CD14-positive monocyte (primary cell): Measurements from ENCODE around the gene ACSF3. TPM values are rescaled to one million over a fixed set of nuclear protein-coding genes. Genes with fewer than 3 reads are reported as not detected.
"Not testable (repeated sequence)": the region's sequence is repeated elsewhere in the genome, so short reads cannot be mapped to it uniquely, and the experiment has no call there.

ENCODE experiments used
- DNase-seq, 3 donors: peaks; one replicate each; pipeline ENCODE4 v3.0.0-alpha.2; 2011 to 2022
- H2AFZ ChIP-seq: 2 replicates; pipeline ENCODE4 v1.6.0; 2012; ENCODE audit warnings: mild to moderate bottlenecking, low read depth, low read length, inconsistent platforms; ENCODE audit not compliant: insufficient read depth, poor library complexity, severe bottlenecking
- H3K27ac ChIP-seq, 2 donors: 1 replicate in 1 of 2; 2 replicates in 1 of 2; pipeline ENCODE4 v1.5.1; 2012 to 2013; ENCODE audit warnings: low read length in 2 of 2, control low read depth in 1 of 2, inconsistent platforms in 1 of 2, low read depth in 1 of 2, mild to moderate bottlenecking in 1 of 2
- H3K27me3 ChIP-seq, 2 donors: one replicate each; pipeline versions ENCODE4 v1.6.0 to v1.6.1; 2011 to 2013; ENCODE audit warnings: low read length in 2 of 2; ENCODE audit not compliant: control insufficient read depth in 2 of 2, insufficient read depth in 2 of 2
- H3K36me3 ChIP-seq, 2 donors: replicated peaks in 1 of 2; 1 replicate in 1 of 2; 2 replicates in 1 of 2; pipeline versions ENCODE4 v1.5.1 to v1.6.1; 2012 to 2013; ENCODE audit warnings: low read length in 2 of 2, control low read depth in 1 of 2, inconsistent platforms in 1 of 2, mild to moderate bottlenecking in 1 of 2; ENCODE audit not compliant: insufficient read depth in 2 of 2, control insufficient read depth in 1 of 2
- H3K4me1 ChIP-seq, 2 donors: 1 replicate in 1 of 2; 2 replicates in 1 of 2; pipeline versions ENCODE4 v1.5.1 to v1.6.1; 2012 to 2013; ENCODE audit warnings: low read length in 2 of 2, control low read depth in 1 of 2, inconsistent platforms in 1 of 2, mild to moderate bottlenecking in 1 of 2, moderate library complexity in 1 of 2; ENCODE audit not compliant: insufficient read depth in 2 of 2, control insufficient read depth in 1 of 2
- H3K4me2 ChIP-seq: replicated peaks from 2 replicates; pipeline ENCODE3; 2012; ENCODE audit warnings: low read length, moderate library complexity, mild to moderate bottlenecking; ENCODE audit not compliant: poor library complexity, severe bottlenecking; ENCODE audit errors: extremely low read depth
- H3K4me3 ChIP-seq, 3 experiments: fragments of 200-600 bp in 1 of 3; sonication (generic) in 1 of 3; replicated peaks in 1 of 3; 1 replicate in 2 of 3; 2 replicates in 1 of 3; pipeline ENCODE4 v1.5.1; 2011 to 2013; ENCODE audit warnings: low read length in 3 of 3, mild to moderate bottlenecking in 3 of 3, control low read depth in 2 of 3, low read depth in 2 of 3, inconsistent platforms in 1 of 3, moderate library complexity in 1 of 3
- H3K79me2 ChIP-seq: 2 replicates; pipeline ENCODE4 v1.6.0; 2012; ENCODE audit warnings: mild to moderate bottlenecking, control low read depth, inconsistent platforms, low read length, moderate library complexity; ENCODE audit not compliant: insufficient read depth
- H3K9ac ChIP-seq: 2 replicates; pipeline ENCODE4 v1.6.0; 2017; ENCODE audit warnings: low read length, mild to moderate bottlenecking; ENCODE audit not compliant: insufficient read depth, poor library complexity, severe bottlenecking
- H3K9me3 ChIP-seq, 2 donors: replicated peaks in 1 of 2; 1 replicate in 1 of 2; 2 replicates in 1 of 2; pipeline versions ENCODE4 v1.5.1 to v1.6.1; 2012 to 2013; ENCODE audit warnings: low read length in 2 of 2, control low read depth in 1 of 2; ENCODE audit not compliant: control insufficient read depth in 1 of 2, insufficient read depth in 1 of 2
- H4K20me1 ChIP-seq: 2 replicates; pipeline ENCODE4 v1.6.0; 2012; ENCODE audit warnings: mild to moderate bottlenecking, low read length, control low read depth, moderate library complexity; ENCODE audit not compliant: insufficient read depth
- H3K27ac Mint-ChIP-seq, 7 donors: one replicate each; pipeline ENCODE4 v1.8.0; 2020; ENCODE audit warnings: mild to moderate bottlenecking in 7 of 7, mixed read lengths in 7 of 7, moderate library complexity in 6 of 7, inconsistent platforms in 2 of 7
- H3K27me3 Mint-ChIP-seq, 3 donors: one replicate each; pipeline ENCODE4 v1.8.0; 2021 to 2022; ENCODE audit warnings: low read depth in 3 of 3, mild to moderate bottlenecking in 3 of 3, mixed read lengths in 3 of 3, moderate library complexity in 3 of 3, inconsistent platforms in 1 of 3
- H3K36me3 Mint-ChIP-seq, 2 donors: one replicate each; pipeline ENCODE4 v1.8.0; 2020; ENCODE audit warnings: mixed read lengths in 2 of 2, inconsistent platforms in 1 of 2, mild to moderate bottlenecking in 1 of 2
- H3K4me1 Mint-ChIP-seq: one replicate; pipeline ENCODE4 v1.8.0; 2020; ENCODE audit warnings: mild to moderate bottlenecking, mixed read lengths
- H3K4me3 Mint-ChIP-seq, 2 donors: one replicate each; pipeline ENCODE4 v1.8.0; 2020; ENCODE audit warnings: mild to moderate bottlenecking in 2 of 2, mixed read lengths in 2 of 2, moderate library complexity in 1 of 2
- H3K9me3 Mint-ChIP-seq, 7 donors: one replicate each; pipeline ENCODE4 v1.8.0; 2020 to 2022; ENCODE audit warnings: mixed read lengths in 7 of 7, mild to moderate bottlenecking in 6 of 7, moderate library complexity in 6 of 7, inconsistent platforms in 2 of 7
- CTCF ChIP-seq: fragments of 200-600 bp; IDR thresholded peaks from one replicate; pipeline ENCODE4 v1.8.0; 2022; ENCODE audit warnings: antibody characterized with exemption, mild to moderate bottlenecking
- WGBS: methylation state at CpG from one replicate; pipeline ENCODE4 v1.1.5; 2013; ENCODE audit warnings: missing lambda C conversion rate; ENCODE audit not compliant: insufficient coverage; 5-methylcytosine and 5-hydroxymethylcytosine counted together
- intact Hi-C, 2 donors: fragments of 100-400 bp; cut with micrococcal nuclease; formaldehyde crosslinking; loops; one replicate each; pipeline versions ENCODE4 v1.15.0 to v1.15.1; 2023
- polyA plus RNA-seq, 3 donors: library from polyadenylated mRNA; depleted of rRNA in 1 of 3; unstranded in 2 of 3; stranded (reverse) in 1 of 3; fragments of 300-500 nt in 2 of 3; fragments of >200 nt in 1 of 3; fragmentation: Illumina TruSeq in 2 of 3; gene quantifications; 1 replicate in 2 of 3; 2 replicates in 1 of 3; pipeline ENCODE4 v1.2.3, GENCODE V29; 2012 to 2021

ACSF3 gene
- polyA plus RNA-seq, 3 donors, result 23.5 to 26.7 (median 26.4) TPM

GRCh38 chr16:89186593-89187031, 93.0 kb downstream of the ACSF3 start:
- H3K9me3 ChIP-seq, intact Hi-C loops, H3K79me2 ChIP-seq, H3K36me3 ChIP-seq, H3K36me3 Mint-ChIP-seq, H3K4me1 ChIP-seq, H4K20me1 ChIP-seq, H3K27me3 ChIP-seq, H2AFZ ChIP-seq, H3K27ac Mint-ChIP-seq, H3K9me3 Mint-ChIP-seq, H3K4me3 ChIP-seq, H3K27ac ChIP-seq, H3K9ac ChIP-seq, H3K4me3 Mint-ChIP-seq, H3K4me1 Mint-ChIP-seq, H3K4me2 ChIP-seq, DNase-seq: not testable (repeated sequence)
- WGBS, result 92% methylated on average over 19 of the region's 20 CpGs
- peaks cover 9 to 27% (median 18%) of the 10 kb centered on the region in 3 donors for H3K27me3 Mint-ChIP-seq

- DNase-seq, result no peak
- no peak overlapping the region for H3K4me3 ChIP-seq
- Mint-ChIP-seq H3K4me1 (no peaks in the 10 kb centered on the region), H3K36me3 (no peaks in the 10 kb centered on the region), H3K9me3 (peaks cover 0 to 4% (median 1%) of the 10 kb centered on the region in 7 donors), H3K27ac (peak overlapping the region in 6 of 7 donors; percentile 50 to 85 (median 70)), H3K27me3 (peaks cover 9 to 25% (median 18%) of the 10 kb centered on the region in 3 donors), H3K4me3 (no peak overlapping the region)
- TF ChIP-seq CTCF, result no peak
- H3K4me1 ChIP-seq, result peaks cover 0 to 3% of the 10 kb centered on the region in 2 donors
- H4K20me1 ChIP-seq, result no peaks in the 10 kb centered on the region
- H3K27me3 ChIP-seq, result peaks cover 0 to 7% of the 10 kb centered on the region in 2 donors
- no peaks in the 10 kb centered on the region for H3K9me3 ChIP-seq
- H3K4me2 ChIP-seq, result no peak overlapping the region
- no peak overlapping the region for H3K27ac ChIP-seq
- H2AFZ ChIP-seq, result no peak overlapping the region
- 48% methylated on average over 17 of the region's 19 CpGs for WGBS
- intact Hi-C loops, result no loop called here
- H3K36me3 ChIP-seq, result no peaks in the 10 kb centered on the region
- H3K79me2 ChIP-seq, result no peaks in the 10 kb centered on the region
- H3K9ac ChIP-seq, result no peak overlapping the region
Observed at GRCh38 chr16:89187032-89187769, 93.5 kb downstream of the ACSF3 start.
